SJCRH30 (cell line): ENCODE results near the gene SLC39A8. TPM values are rescaled to one million over a fixed set of nuclear protein-coding genes. Genes with fewer than 3 reads are reported as not detected.
"Not testable (repeated sequence)": the region's sequence is repeated elsewhere in the genome, so short reads cannot be mapped to it uniquely, and the experiment has no call there.

ENCODE experiments used
- DNase-seq, 2 experiments: peaks; one replicate each; pipeline ENCODE4 v3.0.0-alpha.2; 2015 to 2020
- H3K27ac ChIP-seq: fragments of 250-450 bp; sonication (Bioruptor Pico); 2 replicates; pipeline ENCODE4 v1.5.1; 2020; ENCODE audit warnings: mild to moderate bottlenecking, moderate library complexity
- H3K27me3 ChIP-seq: fragments of 250-450 bp; sonication (Bioruptor Pico); 2 replicates; pipeline ENCODE4 v1.5.1; 2020; ENCODE audit warnings: mild to moderate bottlenecking, moderate library complexity
- H3K36me3 ChIP-seq: fragments of 250-450 bp; sonication (Bioruptor Pico); 2 replicates; pipeline ENCODE4 v1.5.1; 2020; ENCODE audit warnings: mild to moderate bottlenecking, moderate library complexity
- H3K4me1 ChIP-seq: fragments of 250-450 bp; sonication (Bioruptor Pico); 2 replicates; pipeline ENCODE4 v1.5.1; 2020; ENCODE audit warnings: mild to moderate bottlenecking, moderate library complexity
- H3K4me3 ChIP-seq: fragments of 250-450 bp; sonication (Bioruptor Pico); 2 replicates; pipeline ENCODE4 v1.5.1; 2020; ENCODE audit warnings: mild to moderate bottlenecking, moderate library complexity
- H3K9me3 ChIP-seq: fragments of 250-450 bp; sonication (Bioruptor Pico); replicated peaks from 2 replicates; pipeline ENCODE4 v1.5.1; 2020; ENCODE audit warnings: mild to moderate bottlenecking, moderate library complexity
- total RNA-seq: library from RNA; depleted of rRNA; stranded (reverse); fragments of >200 nt; shearing (Covaris generic); gene quantifications from 2 replicates; pipeline ENCODE4 v1.2.3, GENCODE V29; 2014

SLC39A8 gene
- total RNA-seq, 1 experiment from 2014 or later = not detected

DNA sequence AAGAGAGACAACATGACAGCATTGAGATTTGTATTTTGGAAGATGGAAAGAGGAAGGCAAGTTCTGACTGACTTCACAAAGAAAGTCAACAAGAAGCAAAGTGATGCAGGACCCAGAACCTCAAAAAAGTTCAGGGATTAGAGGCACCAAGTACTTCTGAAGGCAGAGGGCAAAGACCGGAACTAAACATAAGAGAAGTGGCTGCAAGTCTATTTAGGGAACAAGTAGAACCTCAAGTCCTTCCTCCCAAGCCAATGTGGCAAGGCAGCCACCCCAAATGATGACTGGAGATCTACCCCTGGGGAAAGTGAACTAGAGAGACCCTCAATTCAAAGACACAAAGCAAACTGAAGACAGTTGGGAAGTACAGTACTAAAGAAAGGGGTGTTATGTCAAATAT is 46.6 kb downstream of the SLC39A8 start:
- no peak for DNase-seq

DNA sequence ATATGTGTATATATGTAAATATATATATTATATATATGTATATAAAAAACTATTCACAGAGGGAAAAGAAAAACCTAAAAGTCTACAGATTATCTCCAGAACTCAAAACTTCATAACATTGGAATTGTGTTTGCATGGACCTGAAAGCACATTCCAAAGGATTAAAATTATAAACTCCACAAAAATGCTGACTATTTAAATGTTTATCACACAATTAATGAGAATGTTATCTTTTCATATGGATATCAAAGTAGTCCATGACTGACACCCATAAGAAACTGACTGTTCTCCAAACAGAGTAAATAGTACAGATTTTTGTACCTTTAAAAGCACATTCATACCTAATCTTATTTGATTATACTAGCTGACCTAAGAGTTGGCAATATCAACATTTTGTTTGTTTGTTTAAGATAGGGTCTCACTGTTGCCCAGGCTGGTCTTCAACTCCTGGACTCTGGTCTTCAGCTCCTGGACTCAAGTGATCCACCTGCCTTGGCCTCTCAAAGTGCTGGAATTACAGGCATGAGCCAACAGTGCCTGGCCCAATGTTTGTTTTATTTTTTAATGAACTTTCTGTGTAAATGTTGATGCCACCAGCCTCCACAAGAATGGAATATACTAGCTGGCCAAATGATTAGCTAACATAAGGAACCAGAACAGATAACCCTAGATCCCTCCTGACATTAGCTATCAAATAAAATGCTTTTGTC is 50.0 kb downstream of the SLC39A8 start:
- no peak overlapping the region for H3K4me3 ChIP-seq
- no peak for DNase-seq
- H3K27me3 ChIP-seq = no peaks in the 10 kb centered on the region
- H3K36me3 ChIP-seq = no peaks in the 10 kb centered on the region
- H3K9me3 ChIP-seq = no peaks in the 10 kb centered on the region
- H3K4me1 ChIP-seq = no peaks in the 10 kb centered on the region
- no peak overlapping the region for H3K27ac ChIP-seq

More for the DNA sequence above, 46.6 kb downstream of the SLC39A8 start:
- Histone ChIP-seq H3K27me3 (no peaks in the 10 kb centered on the region), H3K4me3 (no peak overlapping the region), H3K36me3 (no peaks in the 10 kb centered on the region), H3K9me3 (no peaks in the 10 kb centered on the region), H3K27ac (no peak overlapping the region), H3K4me1 (no peaks in the 10 kb centered on the region)

DNA sequence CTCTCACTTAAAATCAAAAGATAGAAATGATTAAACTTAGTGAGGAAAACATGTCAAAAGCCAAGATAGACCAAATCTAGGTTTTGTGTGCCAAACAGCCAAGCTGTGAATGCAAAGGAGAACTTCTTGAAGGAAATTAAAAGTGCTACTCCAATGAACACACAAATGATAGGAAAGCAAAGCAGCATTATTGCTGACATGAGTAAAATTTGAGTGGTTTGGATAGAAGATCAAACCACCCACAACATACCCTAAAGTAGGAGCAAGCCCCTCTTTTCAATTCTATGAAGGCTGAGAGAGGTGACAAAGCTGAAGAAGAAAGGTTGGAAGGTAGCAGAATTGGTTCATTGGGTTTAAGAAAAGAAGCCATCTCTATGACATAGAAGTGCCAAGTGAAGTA is 56.8 kb downstream of the SLC39A8 start:
- Histone ChIP-seq H3K27me3 (no peaks in the 10 kb centered on the region), H3K9me3 (no peaks in the 10 kb centered on the region), H3K27ac (no peak overlapping the region), H3K36me3 (no peaks in the 10 kb centered on the region), H3K4me3 (no peak overlapping the region), H3K4me1 (no peaks in the 10 kb centered on the region)
- no peak for DNase-seq

DNA sequence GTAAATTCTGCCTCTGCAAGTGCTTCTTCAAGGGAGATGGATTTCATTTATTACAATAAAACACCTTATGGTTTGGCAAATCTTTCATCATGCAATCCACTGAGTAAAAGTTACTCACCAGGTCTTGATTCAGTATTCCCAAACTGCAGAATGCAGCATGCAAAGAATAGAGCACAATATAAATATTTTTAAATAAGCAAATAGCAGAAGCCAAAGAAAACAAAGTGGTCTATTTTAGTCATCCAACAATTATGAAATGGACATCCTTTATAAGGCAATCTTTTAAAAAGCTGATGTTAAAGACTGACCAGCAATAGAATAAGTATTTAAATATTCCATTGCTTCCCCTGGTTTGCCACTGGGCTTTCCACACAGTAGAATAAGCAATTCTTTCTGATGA is 59.5 kb downstream of the SLC39A8 start:
- no peak overlapping the region for H3K4me3 ChIP-seq
- H3K36me3 ChIP-seq = no peaks in the 10 kb centered on the region
- no peaks in the 10 kb centered on the region for H3K9me3 ChIP-seq
- no peak overlapping the region for H3K27ac ChIP-seq
- DNase-seq = no peak
- H3K4me1 ChIP-seq = no peaks in the 10 kb centered on the region
- H3K27me3 ChIP-seq = no peaks in the 10 kb centered on the region

DNA sequence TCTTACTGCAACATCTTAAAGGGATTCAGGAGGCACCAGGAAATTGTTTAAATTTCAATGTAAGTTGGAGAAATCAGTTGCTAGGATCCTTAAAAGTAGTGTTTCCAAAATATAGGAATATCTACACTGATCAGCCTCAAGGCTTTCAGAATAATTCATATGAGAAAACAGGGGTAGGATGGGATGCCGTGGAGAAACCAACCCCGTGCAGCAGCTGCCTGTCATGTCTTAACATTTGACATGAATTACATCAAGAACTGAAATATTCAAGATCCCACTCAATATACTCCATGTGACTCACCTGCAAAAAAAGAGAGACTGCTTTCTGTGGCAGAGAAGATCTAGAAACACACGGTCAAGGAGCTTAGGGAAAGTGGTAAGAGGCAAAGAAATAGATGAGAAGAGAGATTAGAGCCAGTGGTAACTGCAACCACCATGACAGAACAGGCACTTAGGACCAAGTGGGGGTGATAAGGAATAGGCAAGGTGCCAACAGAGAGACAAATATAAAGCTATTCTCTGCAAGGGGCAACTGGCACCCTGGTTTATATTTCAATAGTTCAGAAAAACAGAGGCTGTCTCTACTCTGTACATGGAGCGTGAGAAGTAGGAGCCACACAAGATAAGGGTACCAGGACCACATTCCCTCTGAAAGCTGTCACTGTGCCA is 64.0 kb downstream of the SLC39A8 start:
- Histone ChIP-seq H3K27me3 (no peaks in the 10 kb centered on the region), H3K9me3 (no peaks in the 10 kb centered on the region), H3K27ac (no peak overlapping the region), H3K4me1 (no peaks in the 10 kb centered on the region), H3K36me3 (no peaks in the 10 kb centered on the region), H3K4me3 (no peak overlapping the region)
- peak; percentile 10 to 20 for DNase-seq

DNA sequence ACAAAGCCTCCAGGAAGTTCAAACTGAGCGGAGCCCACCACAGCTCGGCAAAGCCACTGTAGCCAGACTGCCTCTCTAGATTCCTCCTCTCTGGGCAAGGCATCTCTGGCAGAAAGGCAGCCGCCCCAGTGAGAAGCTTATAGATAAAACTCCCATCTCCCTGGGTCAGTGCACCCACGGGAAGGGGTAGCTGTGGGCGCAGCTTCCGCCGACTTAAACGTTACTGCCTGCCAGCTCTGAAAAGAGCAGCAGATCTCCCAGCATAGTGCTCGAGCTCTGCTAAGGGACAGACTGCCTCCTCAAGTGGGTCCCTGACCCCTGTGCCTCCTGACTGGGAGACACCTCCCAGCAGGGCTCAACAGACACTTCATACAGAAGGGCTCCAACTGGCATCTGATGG is 72.0 kb downstream of the SLC39A8 start:
- not testable (repeated sequence) for H3K27ac ChIP-seq, H3K4me1 ChIP-seq, DNase-seq

DNA sequence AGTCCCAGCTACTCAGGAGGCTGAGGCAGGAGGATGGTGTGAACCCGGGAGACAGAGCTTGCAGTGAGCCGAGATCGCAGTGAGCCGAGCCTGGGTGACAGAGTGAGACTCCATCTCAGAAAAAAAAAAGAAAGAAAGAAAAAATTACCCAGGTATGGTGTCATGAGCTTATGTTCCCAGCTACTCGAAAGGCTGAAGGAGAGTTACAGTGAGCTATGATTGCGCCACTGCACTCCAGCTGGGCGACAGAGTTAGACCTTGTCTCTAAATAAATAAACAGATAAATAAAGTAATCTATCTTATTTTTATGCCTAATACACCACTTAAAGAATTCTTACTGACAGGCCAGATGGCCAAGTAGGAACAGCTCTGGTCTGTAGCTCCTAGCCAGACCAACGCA is 73.0 kb downstream of the SLC39A8 start:
- Histone ChIP-seq H3K27ac (no peak overlapping the region), H3K36me3 (no peaks in the 10 kb centered on the region), H3K4me3 (no peak overlapping the region), H3K4me1 (no peaks in the 10 kb centered on the region), H3K27me3 (no peaks in the 10 kb centered on the region), H3K9me3 (no peaks in the 10 kb centered on the region)
- DNase-seq = no peak

More for the DNA sequence above, 72.0 kb downstream of the SLC39A8 start:
- H3K4me3 ChIP-seq, H3K9me3 ChIP-seq, H3K27me3 ChIP-seq, H3K36me3 ChIP-seq: not testable (repeated sequence)

DNA sequence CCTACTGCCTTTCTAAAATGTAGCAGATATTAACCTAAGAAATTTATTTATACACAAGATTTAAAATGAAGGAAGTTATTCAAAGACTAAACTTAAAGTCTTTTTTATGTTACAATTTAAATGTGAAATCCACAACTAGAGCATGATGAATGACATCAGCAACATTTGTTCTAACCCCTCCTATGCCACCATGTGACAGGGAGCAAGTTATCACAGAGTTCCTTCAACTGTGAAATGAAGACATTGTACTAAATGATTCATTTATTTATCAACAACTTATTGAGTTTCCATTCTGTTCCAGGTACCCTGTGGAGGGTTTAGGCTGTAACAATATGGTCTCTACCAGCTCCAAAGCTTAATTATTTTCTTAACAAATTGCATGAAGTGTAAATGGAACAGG is 76.9 kb downstream of the SLC39A8 start:
- H3K27ac ChIP-seq = no peak overlapping the region
- no peak for DNase-seq
- no peaks in the 10 kb centered on the region for H3K36me3 ChIP-seq
- H3K27me3 ChIP-seq = no peaks in the 10 kb centered on the region
- no peaks in the 10 kb centered on the region for H3K4me1 ChIP-seq
- no peaks in the 10 kb centered on the region for H3K9me3 ChIP-seq
- H3K4me3 ChIP-seq = no peak overlapping the region

DNA sequence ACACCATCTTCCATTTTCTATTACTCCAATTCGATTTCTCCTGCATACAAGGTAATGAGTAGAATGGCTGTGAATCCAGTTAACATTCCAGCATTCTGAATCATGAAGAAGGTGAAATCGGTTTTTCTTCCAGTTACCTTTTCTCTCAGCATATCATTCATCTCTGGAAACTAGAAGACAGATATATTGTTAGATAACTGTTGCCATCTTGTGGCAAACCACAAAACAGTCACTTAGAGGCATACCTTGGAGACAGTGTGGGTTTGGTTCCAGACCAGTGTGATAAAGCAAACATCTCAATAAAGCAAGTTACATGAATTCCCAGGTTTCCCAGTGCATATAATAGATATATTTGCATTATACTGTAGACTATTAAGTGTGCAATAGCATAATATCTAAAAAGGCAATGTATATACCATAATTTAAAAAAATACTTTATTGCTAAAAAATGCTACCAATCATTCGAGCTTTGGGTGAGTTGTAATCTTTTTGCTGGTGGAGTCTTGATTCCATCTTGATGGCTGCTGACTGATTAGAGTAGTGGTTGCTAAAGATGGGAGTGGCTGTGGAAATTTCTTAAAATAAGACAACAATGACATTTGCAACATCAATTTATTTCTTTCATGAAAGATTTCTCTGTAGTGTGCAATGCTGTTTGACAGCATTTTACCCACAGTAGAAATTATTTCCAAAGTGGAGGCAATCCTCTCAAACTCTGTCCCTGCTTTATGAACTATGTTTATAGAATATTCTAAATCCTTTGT is 82.1 kb downstream of the SLC39A8 start:
- DNase-seq = peak in 1 of 2 experiments; percentile 71

DNA sequence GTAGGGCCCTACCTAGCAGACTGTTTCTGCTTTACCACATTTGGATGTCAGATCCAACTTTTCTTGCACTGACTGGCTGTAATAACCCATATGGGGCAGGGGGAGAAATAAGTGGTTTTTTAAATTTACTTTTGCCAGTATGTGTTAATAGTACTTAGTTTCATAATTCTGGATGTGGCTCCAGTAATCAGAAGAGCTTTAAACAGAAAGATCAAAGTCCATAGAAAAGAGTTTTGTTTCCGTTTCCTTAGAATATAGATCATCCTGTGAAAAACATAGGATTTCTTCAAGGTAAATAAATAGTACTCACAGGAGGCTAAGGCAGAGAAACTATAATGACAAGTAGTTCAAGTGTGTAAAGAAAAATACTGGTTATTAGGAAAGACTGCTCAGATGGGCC is 85.6 kb downstream of the SLC39A8 start:
- no peak overlapping the region for H3K4me3 ChIP-seq
- no peak for DNase-seq
- no peaks in the 10 kb centered on the region for H3K36me3 ChIP-seq
- peaks cover 6% of the 10 kb centered on the region; the same call in 1 of the 2 replicates for H3K4me1 ChIP-seq
- no peaks in the 10 kb centered on the region for H3K27me3 ChIP-seq
- H3K27ac ChIP-seq = no peak overlapping the region
- H3K9me3 ChIP-seq = no peaks in the 10 kb centered on the region

More for the DNA sequence above, 82.1 kb downstream of the SLC39A8 start:
- Histone ChIP-seq H3K27ac (no peak overlapping the region), H3K36me3 (no peaks in the 10 kb centered on the region), H3K4me3 (no peak overlapping the region), H3K9me3 (no peaks in the 10 kb centered on the region), H3K27me3 (no peaks in the 10 kb centered on the region), H3K4me1 (peaks cover 6% of the 10 kb centered on the region; the same call in 1 of the 2 replicates)

DNA sequence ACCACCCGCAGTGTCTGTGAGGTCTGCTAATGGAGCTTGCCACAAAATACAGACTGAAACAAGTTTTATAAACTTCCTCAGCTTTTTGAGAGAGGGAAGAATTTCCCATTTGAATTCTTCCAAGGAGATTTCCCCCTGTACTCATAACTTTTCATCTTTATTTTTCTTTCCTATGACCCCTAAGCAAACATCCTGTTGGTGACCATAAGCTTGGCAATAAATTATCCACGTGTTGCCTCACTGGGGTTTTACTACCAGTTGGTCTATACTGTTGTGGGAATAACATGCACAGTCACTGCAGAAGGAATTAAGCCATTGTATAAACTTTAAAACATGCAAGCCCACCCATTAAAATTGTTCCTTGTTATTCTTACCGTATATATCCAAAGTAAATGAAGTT is 86.2 kb downstream of the SLC39A8 start:
- H3K4me1 ChIP-seq = peaks cover 6% of the 10 kb centered on the region; the same call in 1 of the 2 replicates
- no peaks in the 10 kb centered on the region; the same call in 1 of the 2 replicates for H3K27me3 ChIP-seq
- no peak for DNase-seq
- H3K36me3 ChIP-seq = no peaks in the 10 kb centered on the region
- no peak overlapping the region for H3K27ac ChIP-seq
- H3K9me3 ChIP-seq = no peaks in the 10 kb centered on the region
- no peak overlapping the region for H3K4me3 ChIP-seq

DNA sequence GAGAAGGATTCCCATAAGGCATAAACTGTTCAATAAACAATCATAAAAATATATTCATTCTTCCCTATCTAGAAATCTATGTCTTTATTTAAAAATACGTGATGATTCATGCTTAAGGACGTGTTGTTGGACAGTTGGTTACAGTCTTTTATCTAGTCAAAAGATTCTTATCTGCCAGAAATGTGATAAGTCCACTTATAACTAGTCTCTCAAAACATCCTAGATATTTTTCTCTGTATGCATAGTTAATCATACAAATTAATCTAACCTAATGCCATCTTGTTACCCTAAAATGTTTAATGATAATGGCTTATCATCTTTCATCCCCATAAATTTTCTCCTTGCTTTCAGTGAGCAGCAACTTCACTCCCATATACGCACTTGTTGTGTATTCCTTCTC is 89.0 kb downstream of the SLC39A8 start:
- no peak for DNase-seq
- Histone ChIP-seq H3K9me3 (no peaks in the 10 kb centered on the region), H3K4me3 (no peak overlapping the region), H3K4me1 (no peaks in the 10 kb centered on the region), H3K27ac (no peak overlapping the region), H3K36me3 (no peaks in the 10 kb centered on the region), H3K27me3 (no peaks in the 10 kb centered on the region; the same call in 1 of the 2 replicates)

DNA sequence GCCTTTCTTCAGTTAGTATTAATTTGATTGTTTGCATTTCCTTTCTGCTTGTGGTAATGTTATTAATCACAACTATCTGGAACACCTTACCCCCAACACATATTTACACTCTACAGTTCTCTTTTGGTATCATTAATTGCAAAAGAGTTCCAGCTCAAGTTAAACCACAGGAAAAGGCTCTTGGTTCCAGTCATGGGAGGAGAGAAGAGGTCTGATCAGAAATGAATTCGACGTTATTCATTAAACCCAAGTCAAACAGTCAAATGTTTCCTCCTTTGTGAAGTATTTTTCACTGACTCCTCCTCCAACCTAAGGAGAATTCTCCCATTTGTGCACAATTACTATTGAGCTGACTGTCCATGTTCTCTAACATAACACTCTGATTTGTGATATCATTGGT is 91.4 kb downstream of the SLC39A8 start:
- no peaks in the 10 kb centered on the region for H3K4me1 ChIP-seq
- H3K4me3 ChIP-seq = no peak overlapping the region
- H3K27me3 ChIP-seq = no peaks in the 10 kb centered on the region; the same call in 1 of the 2 replicates
- no peak for DNase-seq
- no peaks in the 10 kb centered on the region for H3K9me3 ChIP-seq
- H3K27ac ChIP-seq = no peak overlapping the region
- no peaks in the 10 kb centered on the region for H3K36me3 ChIP-seq

DNA sequence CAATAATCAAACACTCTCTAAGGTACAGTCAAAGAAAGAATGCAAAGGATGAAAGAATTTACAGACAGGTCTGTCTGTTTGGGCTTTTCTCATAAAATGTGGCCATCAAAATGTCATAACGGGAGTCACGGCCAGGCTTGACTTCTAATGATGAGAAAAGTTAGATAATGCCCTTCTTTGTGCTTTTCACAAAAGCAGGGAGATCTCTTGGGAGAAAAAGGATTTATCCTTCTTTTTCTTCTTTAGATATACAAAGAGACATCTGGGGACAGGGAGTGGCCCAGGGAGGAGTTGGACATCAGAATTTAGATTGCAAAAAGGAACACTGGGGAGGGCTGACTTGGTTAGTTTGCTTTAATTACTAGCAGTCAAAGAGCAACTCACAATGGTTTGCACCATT is 93.1 kb downstream of the SLC39A8 start:
- Histone ChIP-seq H3K4me3 (no peak overlapping the region), H3K9me3 (no peaks in the 10 kb centered on the region), H3K27ac (no peak overlapping the region), H3K36me3 (no peaks in the 10 kb centered on the region), H3K4me1 (no peaks in the 10 kb centered on the region), H3K27me3 (no peaks in the 10 kb centered on the region; the same call in 1 of the 2 replicates)
- DNase-seq = no peak

DNA sequence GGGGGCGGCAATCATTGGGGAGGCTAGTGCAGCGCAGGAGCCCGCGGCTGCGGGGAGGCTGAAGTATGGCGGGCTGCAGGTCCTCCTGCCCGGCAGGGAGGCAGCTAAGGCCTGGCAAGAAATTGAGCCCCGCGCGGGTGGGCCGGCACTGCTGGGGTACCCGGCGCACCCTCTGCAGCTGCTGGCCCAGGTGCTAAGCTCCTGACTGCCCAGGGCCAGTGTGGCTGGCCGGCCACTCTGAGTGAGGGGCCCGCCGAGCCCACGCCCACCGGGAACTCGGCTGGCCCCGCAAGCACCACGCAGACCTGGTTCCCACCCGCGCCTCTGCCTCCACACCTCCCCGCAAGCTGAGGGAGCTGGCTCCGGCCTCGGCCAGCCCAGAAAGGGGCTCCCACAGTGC is 94.9 kb downstream of the SLC39A8 start:
- no peaks in the 10 kb centered on the region for H3K9me3 ChIP-seq
- no peak overlapping the region for H3K4me3 ChIP-seq
- no peak overlapping the region for H3K27ac ChIP-seq
- H3K4me1 ChIP-seq = no peaks in the 10 kb centered on the region
- H3K27me3 ChIP-seq = no peaks in the 10 kb centered on the region; the same call in 1 of the 2 replicates
- H3K36me3 ChIP-seq = no peaks in the 10 kb centered on the region
- no peak for DNase-seq
